ENCODE results near the gene TENT5C.

DNA sequence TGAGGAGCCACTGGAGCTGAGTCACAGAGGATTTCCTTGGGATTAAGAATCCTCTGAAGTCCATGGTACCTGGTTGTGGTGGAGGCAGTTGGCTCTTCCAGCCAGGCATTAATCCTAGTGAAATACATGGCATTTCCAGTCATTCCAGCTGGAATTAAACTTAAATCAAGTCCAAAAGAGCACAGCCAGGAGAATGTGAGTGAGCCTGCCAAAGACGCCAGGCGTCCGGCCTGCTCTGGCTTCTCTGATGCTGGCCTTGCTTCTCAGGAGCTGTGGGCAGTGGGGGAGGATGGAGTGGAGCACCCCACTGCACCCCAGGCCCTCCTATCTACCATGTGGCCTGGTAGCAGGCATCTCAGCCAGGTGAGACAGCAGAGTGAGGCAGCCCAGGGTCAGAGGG, 23.4 kb upstream of the TENT5C start:
- TF ChIP-seq, protein P1, sequence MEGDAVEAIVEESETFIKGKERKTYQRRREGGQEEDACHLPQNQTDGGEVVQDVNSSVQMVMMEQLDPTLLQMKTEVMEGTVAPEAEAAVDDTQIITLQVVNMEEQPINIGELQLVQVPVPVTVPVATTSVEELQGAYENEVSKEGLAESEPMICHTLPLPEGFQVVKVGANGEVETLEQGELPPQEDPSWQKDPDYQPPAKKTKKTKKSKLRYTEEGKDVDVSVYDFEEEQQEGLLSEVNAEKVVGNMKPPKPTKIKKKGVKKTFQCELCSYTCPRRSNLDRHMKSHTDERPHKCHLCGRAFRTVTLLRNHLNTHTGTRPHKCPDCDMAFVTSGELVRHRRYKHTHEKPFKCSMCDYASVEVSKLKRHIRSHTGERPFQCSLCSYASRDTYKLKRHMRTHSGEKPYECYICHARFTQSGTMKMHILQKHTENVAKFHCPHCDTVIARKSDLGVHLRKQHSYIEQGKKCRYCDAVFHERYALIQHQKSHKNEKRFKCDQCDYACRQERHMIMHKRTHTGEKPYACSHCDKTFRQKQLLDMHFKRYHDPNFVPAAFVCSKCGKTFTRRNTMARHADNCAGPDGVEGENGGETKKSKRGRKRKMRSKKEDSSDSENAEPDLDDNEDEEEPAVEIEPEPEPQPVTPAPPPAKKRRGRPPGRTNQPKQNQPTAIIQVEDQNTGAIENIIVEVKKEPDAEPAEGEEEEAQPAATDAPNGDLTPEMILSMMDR (IDR thresholded peaks at IDR 0.05): no peak
- no peak for TF ChIP-seq POLR2A (IDR thresholded peaks at IDR 0.05)
- no peak for TF ChIP-seq POLR2AphosphoS5 (IDR thresholded peaks at IDR 0.05)

Data from breast epithelium (tissue), 3 donors.